Measurements from ENCODE around the gene SCD5.

SCD5 gene

GRCh38 chr4:82765134-82765533 lies 33.5 kb downstream of the SCD5 start:
- no peak for DNase-seq (ENCODE audit: low spot score)

- DNase-seq (ENCODE audit: low spot score), result no peak
These were observed 37.4 kb downstream of the SCD5 start for GRCh38 chr4:82761229-82761628.

GRCh38 chr4:82758701-82759685 lies 39.6 kb downstream of the SCD5 start:
- peak; percentile 81 for DNase-seq (ENCODE audit: low spot score)

GRCh38 chr4:82756061-82756460 lies 42.5 kb downstream of the SCD5 start:
- no peak for DNase-seq (ENCODE audit: low spot score)

GRCh38 chr4:82755650-82756049 lies 42.9 kb downstream of the SCD5 start:
- no peak for DNase-seq (ENCODE audit: low spot score)

GRCh38 chr4:82754513-82755165 lies 44.0 kb downstream of the SCD5 start:
- DNase-seq (ENCODE audit: low spot score), result no peak

GRCh38 chr4:82753725-82754410 lies 44.7 kb downstream of the SCD5 start:
- DNase-seq (ENCODE audit: low spot score), result no peak

GRCh38 chr4:82753238-82753637 lies 45.4 kb downstream of the SCD5 start:
- no peak for DNase-seq (ENCODE audit: low spot score)

- DNase-seq (ENCODE audit: low spot score), result no peak
These were observed 49.7 kb downstream of the SCD5 start for GRCh38 chr4:82748810-82749470.

GRCh38 chr4:82747686-82748575 lies 50.7 kb downstream of the SCD5 start:
- peak; percentile 76 for DNase-seq (ENCODE audit: low spot score)

GRCh38 chr4:82746705-82747574 lies 51.7 kb downstream of the SCD5 start:
- DNase-seq (ENCODE audit: low spot score), result no peak

- no peak for DNase-seq (ENCODE audit: low spot score)
These were observed 53.3 kb downstream of the SCD5 start for GRCh38 chr4:82745173-82745842.

- DNase-seq (ENCODE audit: low spot score), result no peak
These were observed 54.2 kb downstream of the SCD5 start for GRCh38 chr4:82744284-82744968.

- no peak for DNase-seq (ENCODE audit: low spot score)
These were observed 57.4 kb downstream of the SCD5 start for GRCh38 chr4:82741188-82741587.

GRCh38 chr4:82739287-82740190 lies 59.1 kb downstream of the SCD5 start:
- DNase-seq (ENCODE audit: low spot score), result peak; percentile 77

GRCh38 chr4:82737354-82737753 lies 61.2 kb downstream of the SCD5 start:
- no peak for DNase-seq (ENCODE audit: low spot score)

- DNase-seq (ENCODE audit: low spot score), result no peak
These were observed 65.0 kb downstream of the SCD5 start for GRCh38 chr4:82733636-82734035.

GRCh38 chr4:82728301-82728700 lies 70.3 kb downstream of the SCD5 start:
- no peak for DNase-seq (ENCODE audit: low spot score)

Measured in Ammon's horn (tissue), 1 donor.